HG03060 (cell line): Measurements from ENCODE around the gene MFSD2A.
"Not testable (repeated sequence)": the region's sequence is repeated elsewhere in the genome, so short reads cannot be mapped to it uniquely, and the experiment has no call there.

ENCODE experiments used
- ATAC-seq: cut with Tn5 transposase; IDR thresholded peaks from one replicate; pipeline ENCODE4 v1.9.1; 2021; ENCODE audit warnings: low read depth, moderate number of reproducible peaks; ENCODE audit not compliant: unreplicated experiment

Gene MFSD2A

DNA sequence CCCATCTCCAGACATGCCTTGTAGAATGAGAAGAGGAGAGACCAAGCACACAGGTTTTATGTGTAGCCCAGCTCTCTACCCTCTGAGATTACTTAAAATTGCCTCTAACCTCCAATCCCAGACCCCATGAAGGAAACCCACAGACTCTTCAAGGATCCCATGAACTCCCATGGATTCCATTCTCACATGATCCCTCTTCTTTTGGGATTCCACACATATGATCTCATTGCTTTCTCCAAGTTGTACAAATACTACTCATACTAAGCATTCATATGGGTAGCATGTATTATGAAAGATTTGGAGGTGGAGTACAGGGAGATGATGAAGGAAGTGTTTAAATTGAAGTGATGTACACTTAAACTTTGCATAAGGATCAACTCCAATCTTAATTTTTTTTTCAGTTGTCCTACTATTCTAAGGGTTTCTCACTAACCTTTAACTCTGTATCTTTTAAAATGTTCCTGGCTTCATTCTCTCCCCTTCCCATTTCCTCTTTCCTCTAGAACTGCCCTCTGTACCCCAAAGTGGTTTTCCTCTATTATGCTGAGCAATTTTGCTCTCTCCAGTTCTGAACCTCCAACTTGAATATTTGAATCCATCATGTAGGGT, 41.6 kb downstream of the MFSD2A start:
- ATAC-seq, result no peak

DNA sequence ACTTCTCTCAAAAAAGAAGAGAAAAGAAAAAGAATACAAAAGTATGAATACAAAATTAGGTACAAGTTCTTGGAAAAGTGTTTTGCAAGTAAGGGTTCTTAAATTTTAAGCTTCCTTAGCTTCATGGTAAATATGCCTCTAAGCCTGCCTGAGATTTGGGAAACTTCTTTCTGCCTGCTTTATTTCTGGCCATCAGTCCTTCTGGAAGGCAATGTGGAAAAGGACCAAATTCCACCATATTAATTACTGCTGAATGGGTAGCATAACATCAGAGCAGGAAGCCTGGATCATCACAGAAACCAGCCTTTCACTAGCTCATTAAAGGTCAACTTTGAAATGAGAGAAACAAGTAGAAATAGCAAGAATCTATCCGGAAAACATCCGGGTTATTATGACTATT, 46.5 kb downstream of the MFSD2A start:
- ATAC-seq, result no peak

DNA sequence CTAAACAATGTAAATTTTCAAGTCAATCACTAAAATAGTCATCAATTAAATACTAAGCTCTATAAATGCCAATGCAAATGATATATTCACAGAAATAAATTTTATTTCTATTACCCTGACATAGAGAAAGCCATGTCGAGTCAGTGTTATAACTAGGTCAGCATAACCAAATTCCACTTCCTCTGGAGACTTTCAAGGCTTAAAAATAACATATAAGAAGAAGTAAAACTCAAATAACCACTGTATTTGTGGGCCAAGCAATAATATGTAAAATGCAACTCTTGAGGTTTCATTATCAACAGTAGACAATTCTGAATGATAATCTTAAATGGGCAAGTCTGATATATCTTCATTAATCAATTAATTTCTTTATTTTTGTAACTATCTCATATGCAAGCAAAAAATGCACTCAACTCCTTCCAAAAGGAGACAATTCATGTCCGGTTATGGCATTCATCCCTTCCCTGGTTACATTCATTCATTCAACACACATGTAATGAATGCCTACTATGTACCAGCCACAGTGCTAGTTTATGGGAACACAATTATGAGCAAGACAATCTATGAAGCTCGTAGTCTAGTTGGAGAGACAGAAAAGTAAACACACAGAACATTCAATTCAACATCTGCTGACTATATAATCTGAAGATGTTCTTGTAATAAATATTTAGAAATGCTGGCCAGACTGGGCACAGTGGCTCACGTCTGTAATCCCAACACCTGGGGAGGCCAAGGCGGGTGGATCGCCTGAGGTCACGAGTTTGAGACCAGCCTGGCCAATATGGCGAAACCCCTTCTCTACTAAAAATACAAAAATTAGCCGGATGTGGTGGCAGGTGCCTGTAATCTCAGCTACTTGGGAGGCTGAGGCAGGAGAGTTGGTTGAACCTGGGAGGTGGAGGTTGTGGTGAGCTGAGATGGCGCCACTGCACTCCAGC, 48.5 kb downstream of the MFSD2A start:
- ATAC-seq, result no peak

GRCh38 chr1:40004857-40005256, 49.9 kb downstream of the MFSD2A start:
- no peak for ATAC-seq

DNA sequence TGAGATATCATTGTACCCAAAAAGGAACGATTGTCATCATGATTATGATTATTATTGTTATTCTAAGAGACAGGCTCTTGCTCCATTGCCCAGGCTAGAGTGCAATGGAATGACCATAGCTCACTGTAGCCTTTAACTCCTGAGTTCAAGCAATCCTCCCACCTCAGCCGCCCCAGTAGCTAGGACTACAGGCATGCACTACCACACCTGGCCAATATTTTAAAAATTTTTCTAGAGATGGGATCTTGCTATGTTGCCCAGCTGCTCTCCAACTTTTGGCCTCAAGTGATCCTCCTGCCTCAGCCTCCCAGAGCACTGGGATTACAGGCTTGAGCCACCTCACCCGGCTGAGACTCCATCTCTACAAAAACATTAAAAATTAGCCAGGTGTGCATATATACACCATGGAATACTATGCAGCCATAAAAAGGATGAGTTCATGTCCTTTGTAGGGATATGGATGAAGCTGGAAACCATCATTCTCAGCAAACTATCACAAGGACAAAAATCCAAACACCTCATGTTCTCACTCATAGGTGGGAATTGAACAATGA, 52.6 kb downstream of the MFSD2A start:
- not testable (repeated sequence) for ATAC-seq

GRCh38 chr1:40011198-40011597, 56.3 kb downstream of the MFSD2A start:
- no peak for ATAC-seq

DNA sequence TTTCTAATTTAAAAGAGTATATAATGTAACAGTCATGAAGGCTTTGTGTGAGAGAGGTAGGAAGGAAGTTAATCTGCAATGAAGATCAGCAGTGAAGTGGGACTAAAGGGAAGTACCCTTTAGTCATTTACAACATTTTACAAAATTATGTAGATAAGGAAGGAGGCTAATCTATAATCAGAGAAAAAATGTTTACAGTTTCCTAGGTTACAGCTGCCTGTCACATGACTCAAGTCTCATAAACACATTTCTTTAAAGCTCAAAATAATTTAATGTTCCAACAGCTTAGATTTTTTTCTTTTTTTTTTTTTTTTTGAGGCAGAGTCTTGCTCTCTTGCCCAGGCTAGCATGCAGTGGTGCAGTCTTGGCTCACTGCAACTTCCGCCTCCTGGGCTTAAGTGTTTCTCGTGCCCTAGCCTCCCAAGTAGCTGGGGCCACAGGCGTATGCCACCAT, 59.3 kb downstream of the MFSD2A start:
- no peak for ATAC-seq

- ATAC-seq, result no peak
These were observed 60.1 kb downstream of the MFSD2A start for GRCh38 chr1:40014812-40015594.

- ATAC-seq, result no peak
These were observed 63.1 kb downstream of the MFSD2A start for GRCh38 chr1:40017951-40018575.
